ENCODE results near the gene ZNF260.
"Not testable (repeated sequence)": the region's sequence is repeated elsewhere in the genome, so short reads cannot be mapped to it uniquely, and the experiment has no call there.

DNA sequence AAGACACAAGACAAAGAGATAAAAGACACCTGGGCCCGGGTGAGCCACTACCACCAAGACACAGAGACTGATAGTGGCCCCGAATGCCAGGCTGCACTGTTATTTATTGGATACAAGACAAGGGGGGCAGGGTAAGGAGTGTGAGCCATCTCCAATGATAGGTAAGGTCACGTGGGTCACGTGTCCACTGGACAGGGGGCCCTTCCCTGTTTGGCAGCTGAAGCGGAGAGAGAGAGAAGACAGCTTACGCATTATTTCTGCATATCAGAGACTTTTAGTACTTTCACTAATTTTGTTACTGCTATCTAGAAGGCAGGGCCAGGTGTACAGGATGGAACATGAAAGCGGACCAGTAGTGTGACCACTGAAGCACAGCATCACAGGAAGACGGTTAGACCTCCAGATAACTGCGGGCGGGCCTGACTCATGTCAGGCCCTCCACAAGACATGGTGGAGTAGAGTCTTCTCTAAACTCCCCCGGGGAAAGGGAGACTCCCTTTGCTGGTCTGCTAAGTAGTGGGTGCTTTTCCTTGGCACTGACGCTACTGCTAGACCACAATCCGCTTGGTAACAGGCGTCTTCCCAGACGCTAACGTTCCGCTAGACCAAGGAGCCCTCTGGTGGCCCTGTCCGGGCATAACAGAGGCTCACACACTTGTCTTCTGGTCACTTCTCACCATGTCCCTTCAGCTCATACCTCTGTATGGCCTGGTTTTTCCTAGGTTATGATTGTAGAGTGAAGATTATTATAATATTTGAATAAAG is 35.2 kb downstream of the ZNF260 start:
- TF ChIP-seq, protein P1, sequence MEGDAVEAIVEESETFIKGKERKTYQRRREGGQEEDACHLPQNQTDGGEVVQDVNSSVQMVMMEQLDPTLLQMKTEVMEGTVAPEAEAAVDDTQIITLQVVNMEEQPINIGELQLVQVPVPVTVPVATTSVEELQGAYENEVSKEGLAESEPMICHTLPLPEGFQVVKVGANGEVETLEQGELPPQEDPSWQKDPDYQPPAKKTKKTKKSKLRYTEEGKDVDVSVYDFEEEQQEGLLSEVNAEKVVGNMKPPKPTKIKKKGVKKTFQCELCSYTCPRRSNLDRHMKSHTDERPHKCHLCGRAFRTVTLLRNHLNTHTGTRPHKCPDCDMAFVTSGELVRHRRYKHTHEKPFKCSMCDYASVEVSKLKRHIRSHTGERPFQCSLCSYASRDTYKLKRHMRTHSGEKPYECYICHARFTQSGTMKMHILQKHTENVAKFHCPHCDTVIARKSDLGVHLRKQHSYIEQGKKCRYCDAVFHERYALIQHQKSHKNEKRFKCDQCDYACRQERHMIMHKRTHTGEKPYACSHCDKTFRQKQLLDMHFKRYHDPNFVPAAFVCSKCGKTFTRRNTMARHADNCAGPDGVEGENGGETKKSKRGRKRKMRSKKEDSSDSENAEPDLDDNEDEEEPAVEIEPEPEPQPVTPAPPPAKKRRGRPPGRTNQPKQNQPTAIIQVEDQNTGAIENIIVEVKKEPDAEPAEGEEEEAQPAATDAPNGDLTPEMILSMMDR (IDR thresholded peaks at IDR 0.05), result peak in 2 of 3 experiments; percentile 41 to 43
- TF ChIP-seq POLR2A (IDR thresholded peaks at IDR 0.05), result not testable (repeated sequence)

All from testis (tissue), 2 donors.